HG03064 (cell line): ENCODE results near the gene RIN3.
A peak's percentile ranks its signal among the peaks of the same experiment; 100 is the strongest.

ENCODE experiments used
- ATAC-seq: cut with Tn5 transposase; IDR thresholded peaks from one replicate; pipeline ENCODE4 v1.9.1; 2021; ENCODE audit warnings: low read depth; ENCODE audit not compliant: unreplicated experiment

The RIN3 gene, protein sequence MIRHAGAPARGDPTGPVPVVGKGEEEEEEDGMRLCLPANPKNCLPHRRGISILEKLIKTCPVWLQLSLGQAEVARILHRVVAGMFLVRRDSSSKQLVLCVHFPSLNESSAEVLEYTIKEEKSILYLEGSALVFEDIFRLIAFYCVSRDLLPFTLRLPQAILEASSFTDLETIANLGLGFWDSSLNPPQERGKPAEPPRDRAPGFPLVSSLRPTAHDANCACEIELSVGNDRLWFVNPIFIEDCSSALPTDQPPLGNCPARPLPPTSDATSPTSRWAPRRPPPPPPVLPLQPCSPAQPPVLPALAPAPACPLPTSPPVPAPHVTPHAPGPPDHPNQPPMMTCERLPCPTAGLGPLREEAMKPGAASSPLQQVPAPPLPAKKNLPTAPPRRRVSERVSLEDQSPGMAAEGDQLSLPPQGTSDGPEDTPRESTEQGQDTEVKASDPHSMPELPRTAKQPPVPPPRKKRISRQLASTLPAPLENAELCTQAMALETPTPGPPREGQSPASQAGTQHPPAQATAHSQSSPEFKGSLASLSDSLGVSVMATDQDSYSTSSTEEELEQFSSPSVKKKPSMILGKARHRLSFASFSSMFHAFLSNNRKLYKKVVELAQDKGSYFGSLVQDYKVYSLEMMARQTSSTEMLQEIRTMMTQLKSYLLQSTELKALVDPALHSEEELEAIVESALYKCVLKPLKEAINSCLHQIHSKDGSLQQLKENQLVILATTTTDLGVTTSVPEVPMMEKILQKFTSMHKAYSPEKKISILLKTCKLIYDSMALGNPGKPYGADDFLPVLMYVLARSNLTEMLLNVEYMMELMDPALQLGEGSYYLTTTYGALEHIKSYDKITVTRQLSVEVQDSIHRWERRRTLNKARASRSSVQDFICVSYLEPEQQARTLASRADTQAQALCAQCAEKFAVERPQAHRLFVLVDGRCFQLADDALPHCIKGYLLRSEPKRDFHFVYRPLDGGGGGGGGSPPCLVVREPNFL

DNA sequence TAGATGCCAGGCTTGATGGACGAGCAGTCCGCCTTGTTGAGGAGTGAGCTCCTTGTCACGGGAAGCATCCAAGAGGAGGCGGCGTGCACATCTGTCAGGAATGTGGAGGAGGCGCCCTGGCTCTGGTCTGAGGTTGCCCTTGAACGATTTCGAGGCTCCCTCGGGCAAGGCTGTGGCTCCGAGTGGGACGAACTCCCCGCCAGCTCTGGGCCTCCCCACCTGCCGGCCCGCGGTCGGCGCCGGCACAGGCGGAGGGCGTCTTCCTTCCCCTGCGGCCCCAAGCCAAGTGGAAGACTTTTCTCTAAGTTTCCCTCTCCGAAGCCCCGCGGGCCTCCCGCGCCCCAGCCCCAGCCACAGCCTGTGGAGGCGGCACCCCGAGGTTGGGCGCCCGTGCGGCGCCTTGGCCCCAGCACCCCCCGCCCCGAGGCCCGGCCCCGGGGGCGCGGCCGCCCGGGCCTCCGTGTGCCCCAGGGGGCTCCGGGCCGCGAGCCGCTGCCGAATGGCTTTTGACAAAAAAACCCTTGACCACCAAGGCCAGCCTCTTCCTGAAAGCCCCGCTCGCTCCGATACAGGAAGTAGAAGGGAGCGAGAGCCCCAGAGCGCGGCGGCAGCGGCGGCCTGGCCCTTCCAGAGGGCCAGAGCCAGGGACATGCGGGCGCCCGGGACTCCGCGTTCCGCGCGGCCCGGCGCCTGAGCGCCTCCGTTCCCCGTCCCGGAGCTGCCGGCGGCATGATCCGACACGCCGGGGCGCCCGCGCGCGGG lies at the start of gene RIN3:
TSS of gene RIN3 (plus strand) at position 578 of the 762 bp plus-strand sequence. CDS start at position 730, 152 bp downstream.
- ATAC-seq: peak; percentile 61

DNA sequence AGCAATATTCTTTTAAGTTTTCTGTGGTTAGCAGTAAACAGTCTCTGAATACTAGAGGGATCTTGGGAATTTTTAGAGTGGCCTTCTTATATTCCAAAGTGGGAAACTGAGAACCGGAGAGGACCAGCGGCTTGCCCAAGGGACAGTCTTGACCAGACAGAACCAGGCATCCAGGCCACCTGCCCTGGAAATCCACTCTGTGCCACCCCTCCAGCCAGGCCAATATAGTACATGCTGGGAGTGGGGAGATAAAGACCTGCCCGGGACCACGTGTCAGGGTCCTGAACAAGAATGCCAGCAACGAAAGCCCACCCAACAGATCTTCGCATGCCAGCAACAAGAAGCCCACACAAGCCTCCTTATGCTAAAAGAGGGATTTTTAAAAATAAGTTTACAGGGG lies 49.4 kb upstream of the RIN3 start:
- no peak for ATAC-seq

DNA sequence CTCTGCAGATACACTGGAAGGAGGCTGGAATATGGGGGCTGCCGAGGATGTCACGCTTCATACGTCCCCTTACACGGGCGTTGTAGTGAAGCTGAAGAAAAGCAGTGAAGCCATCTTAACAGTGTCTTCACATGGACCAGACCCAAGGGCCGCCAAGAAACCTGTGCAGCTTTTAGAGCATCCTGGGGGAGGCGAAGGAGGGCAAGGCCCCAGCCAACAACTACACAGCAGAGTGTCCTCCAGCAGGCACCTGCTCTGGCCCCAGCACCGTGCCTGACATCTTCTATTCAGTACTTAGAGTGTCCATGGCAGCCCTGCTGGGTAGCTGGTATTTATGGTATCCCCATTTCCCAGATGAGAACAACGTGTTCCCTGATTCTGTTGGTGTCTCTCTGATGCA lies 48.9 kb upstream of the RIN3 start:
- ATAC-seq: no peak

DNA sequence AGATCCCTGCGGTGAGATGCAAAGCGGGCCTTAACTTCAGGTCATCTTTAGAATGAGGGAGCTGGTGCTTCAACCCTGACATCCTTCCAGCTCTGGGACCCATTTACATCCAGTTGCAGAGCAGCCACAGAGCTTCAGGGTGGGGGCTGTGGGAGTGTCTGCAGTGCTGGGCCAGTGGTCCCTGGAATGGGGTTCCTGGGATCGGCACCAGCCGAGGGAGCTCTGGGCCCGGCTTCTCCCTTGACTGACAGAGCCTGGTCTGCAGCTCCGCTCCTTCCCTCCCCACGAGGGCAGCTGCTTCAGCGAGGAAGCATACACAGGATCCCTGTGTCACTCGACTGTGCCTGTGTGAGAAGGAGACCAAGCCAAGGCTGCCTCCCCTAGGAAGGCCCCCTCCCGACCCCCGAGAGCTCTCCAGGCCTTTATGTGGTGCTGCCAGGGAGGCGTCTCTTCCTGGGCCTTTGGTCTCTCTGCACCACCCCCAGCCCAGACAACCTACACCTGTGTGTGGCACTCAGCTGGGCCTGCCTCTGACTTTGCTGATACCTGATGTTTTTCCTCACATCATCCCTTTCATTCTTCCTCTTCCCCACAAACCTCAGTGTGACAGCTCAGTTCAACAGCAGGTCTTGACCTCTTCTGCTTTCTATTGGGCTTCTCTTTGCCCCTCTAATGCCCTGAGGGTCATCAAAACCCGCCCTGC lies 48.1 kb upstream of the RIN3 start:
- no peak for ATAC-seq

DNA sequence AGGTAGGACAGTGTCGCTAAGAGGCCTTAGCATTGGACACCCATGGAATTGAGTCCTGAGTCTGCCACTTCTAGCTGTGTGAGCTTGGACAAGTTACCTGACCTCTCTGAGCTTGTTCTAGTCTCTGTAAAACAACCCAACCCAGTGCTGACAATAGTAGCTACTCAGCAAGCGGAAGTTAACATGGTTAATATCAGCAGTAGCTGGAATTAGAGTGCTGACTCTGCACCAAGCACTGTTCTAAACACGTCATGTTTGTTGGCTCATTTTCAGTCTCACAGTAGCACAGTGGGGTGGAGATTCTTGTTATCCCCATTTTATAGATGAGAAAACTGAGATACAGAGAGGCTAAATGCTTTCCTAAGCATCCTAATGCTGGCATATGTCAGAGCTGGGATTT lies 47.5 kb upstream of the RIN3 start:
- ATAC-seq: no peak

DNA sequence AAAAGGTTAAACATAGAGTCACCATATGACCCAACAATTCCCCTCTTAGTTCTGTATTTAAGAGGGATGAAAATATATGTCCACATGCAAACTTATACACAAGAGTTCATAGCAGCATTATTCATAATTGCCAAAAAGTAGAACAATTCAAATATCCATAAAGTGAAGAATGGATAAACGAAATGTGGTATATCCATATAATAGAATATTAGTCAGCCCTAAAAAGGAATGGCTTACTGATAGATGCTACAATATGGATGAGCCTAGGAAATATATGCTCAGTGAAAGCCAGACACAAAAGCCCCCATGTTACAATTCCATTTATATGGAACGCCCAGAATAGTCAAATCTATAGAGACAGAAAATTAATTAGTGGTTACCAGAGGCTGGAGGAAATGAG lies 44.1 kb upstream of the RIN3 start:
- ATAC-seq: no peak

DNA sequence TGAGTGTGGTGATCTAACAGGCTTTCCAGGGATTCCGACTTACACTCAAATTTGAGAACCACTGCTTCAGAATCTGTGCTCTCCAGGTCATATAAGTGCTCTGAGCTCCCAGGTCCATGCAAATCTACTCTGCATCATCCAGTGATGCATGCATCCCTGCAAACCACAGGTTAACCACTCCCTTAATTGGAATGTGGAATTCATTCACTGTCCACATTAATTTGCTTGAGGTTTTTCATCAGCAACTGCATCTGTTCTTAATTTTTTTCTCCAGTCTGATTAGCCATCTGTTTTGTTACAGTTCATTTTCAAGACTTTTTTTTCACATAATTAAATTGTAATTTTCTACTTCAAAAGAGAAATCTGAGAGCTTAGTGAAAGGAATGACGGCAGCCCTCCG lies 43.4 kb upstream of the RIN3 start:
- ATAC-seq: no peak

DNA sequence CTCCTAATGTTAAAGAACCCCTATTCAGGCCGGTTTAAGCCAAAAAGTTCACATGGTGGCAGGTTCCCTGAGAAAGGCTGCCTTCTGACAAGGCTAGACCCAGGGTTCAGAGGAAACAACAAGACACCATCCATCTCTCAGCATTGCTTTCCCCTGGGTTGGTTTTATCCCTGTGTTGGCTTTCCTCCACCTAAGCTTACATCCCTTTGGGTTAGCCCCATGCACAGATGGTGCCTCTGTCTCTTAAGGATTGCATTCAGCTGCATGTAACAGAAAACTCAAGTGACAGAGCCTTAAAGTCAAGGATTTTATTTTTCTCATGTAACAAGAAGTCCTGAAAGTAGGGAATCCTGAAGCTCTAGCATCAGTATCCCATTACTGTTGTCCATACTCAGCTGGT lies 42.8 kb upstream of the RIN3 start:
- no peak for ATAC-seq

DNA sequence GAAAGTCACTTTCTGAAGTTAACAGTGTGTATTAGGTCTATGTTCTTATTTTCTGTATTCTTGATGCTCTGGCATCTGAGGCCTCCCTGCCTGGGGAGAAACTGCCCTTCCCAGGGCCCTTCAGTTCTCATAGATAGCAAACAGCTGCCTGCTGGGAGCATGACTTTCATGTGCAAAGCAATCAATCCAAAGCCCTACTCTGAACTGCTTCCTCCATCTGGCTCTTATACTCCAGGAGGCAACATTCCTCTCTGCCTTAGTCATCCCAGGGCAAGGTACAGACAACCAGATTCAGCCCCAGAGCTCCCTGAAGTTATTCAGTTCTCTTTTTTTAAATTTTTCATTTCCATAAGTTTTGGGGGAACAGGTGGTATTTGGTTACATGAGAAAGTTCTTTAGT lies 41.7 kb upstream of the RIN3 start:
- no peak for ATAC-seq

DNA sequence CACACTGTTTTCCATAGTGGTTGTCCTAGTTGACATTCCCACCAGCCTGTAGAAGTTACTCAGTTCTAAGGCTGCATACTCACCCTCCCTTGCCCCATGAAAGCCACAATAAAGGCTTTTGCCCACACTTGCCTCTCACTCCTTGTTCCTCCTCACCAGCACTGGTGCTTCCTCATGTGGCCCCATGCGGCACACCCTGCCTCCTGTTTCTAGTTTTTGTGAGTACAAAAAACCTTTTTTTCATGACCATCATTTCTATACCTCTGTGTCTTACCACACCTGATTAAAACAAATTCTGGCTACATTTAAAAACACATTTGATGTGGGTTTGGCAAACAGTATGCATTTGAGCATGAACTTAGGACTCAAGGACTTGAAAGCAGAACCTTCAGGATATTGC lies 40.7 kb upstream of the RIN3 start:
- ATAC-seq: no peak

DNA sequence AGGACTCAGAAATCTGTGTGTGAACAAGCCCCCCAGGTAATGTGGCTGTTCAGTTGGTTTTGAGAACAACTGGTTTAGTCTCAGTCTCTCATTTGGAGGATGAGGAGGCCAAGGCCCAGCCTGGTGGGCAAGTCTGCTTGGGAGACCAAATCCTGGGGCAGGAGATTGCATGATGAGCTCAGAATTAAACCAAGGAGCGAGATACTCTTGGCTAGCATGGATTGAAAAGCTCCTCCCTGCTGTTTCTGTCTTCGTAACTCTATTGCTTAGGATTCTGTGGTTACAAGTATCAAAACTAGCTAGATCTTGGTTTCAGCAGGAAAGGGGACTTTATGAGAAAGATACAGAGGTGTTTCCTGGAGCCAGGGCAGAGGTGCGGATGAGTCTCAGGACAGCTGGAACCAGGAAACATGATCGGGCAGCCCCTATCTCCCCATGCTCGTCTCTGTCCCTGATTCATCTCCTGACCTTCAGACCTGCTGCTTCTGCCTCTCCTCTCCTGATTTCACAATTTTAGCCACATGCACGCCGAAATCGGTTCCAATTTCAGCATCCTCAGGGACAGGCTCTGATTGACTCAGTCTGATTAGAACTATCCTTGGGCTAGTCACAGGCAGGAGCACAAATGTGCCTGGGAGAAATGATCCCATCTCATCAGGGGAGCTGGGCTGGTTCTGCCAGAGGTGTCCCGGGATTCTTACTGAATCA lies 40.2 kb upstream of the RIN3 start:
- ATAC-seq: no peak

DNA sequence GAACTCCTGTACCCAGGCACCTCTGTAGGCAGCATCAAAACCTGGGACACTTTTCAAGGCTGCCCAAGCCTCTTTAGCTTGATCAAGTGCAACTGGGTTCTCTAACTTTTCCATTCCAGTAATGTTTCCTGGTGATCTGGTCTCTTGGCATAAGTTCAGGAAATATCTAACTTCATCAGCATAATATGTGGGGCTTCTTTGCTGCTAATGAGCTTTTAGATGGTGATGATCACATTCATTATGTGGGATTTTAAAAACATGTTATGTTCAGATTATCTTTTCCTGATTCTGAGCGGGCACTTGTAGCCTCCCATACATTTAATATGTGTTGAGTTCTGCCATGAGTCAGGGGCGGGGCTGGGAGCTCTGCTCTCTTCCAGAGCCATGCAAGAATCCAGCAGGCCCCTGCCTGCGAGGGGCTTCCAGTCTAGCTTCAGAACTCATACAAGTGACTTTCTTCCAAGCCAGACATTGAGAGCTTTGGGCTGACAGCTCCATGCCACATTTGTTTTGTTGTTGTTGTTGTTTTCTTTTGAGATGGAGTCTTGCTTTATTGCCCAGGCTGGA lies 39.5 kb upstream of the RIN3 start:
- ATAC-seq: no peak

DNA sequence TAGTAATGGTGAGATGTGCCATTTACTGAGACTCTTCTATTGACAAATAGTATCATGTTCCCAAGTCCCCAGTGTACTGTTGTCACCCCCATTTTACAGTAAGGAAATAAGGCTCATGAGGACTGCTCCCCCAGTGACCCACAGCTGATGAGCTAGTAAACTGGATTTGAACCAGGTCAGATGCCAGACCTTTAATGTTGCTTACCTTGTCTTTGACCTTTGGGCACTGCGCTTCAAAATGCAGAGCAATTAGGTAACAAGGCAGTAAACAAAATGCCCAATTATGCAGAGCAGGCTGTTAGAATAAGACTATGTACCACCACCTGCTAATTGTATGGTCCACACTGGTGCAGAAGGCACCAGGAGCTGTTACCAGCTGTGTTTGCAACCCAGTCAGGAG lies 38.5 kb upstream of the RIN3 start:
- ATAC-seq: no peak

DNA sequence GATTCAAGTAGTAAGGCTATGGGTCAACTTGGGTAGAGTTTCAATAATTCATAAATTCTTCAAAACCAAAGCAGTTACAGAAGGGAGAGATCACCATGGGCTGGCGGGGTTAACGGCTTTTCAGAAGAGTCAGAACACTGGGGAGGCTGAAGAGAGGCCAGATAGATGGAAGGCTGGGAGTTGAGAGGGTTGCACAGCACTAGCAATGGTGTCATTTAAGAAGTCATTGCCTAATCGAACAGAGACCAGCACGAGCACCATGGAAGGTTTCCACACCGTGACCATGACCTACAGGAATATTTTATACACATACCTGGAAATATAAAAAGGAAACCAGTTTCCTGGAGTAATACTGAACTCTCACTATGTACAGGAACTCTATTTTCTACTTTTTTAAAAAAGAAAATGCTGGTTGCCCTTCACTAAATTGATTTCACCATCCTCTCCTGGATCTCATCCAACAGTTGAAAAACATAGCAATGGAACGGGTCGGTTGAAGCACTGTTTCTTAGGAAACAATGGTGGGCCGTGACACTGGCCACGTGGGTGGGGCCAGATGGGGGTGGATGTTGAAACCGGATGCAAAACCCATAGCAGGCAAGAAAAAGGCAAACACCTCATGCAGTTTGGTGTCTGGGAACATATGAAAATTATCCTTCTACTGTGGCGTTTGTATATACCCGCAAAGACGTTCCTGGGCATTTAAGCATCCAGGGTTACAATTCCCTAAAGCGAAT lies 38.0 kb upstream of the RIN3 start:
- ATAC-seq: no peak

DNA sequence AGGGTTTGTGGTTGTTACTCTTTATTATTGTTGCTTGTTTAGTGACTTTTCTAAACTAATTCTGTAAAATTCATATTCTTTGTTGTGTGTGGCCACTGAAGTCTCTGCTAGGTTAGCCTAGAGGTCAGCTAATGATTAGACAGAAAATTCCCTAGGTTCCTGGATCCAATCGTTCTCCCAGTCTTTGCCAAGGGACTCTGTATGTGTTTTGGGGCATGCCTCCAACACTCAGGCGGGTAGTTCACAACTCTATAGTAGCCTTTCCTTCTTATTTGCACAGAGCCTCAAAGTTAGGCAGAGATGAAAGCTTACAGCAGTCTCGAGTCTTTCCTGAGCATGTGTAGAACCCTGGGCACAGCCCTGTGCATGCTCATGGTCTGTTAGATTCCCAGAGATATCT lies 32.7 kb upstream of the RIN3 start:
- ATAC-seq: no peak

DNA sequence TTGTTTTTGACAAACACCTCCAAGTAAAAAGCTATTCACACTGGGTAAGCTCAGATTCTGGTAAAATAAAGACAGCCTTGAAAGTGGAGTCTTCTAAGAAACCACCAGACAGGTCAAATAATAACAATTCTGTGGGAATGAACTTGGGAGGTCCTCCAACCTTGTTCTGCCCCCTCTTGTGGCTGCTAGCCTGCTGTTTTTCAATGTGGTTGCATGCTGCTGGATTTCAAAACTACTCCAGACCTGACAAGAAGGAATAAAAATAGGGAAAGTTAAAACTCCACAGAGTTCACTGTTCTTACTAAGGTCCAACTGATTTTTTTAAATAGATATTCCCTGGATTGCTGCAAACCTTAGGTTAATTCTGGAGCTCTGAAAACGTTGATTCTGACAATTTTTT lies 32.2 kb upstream of the RIN3 start:
- no peak for ATAC-seq

DNA sequence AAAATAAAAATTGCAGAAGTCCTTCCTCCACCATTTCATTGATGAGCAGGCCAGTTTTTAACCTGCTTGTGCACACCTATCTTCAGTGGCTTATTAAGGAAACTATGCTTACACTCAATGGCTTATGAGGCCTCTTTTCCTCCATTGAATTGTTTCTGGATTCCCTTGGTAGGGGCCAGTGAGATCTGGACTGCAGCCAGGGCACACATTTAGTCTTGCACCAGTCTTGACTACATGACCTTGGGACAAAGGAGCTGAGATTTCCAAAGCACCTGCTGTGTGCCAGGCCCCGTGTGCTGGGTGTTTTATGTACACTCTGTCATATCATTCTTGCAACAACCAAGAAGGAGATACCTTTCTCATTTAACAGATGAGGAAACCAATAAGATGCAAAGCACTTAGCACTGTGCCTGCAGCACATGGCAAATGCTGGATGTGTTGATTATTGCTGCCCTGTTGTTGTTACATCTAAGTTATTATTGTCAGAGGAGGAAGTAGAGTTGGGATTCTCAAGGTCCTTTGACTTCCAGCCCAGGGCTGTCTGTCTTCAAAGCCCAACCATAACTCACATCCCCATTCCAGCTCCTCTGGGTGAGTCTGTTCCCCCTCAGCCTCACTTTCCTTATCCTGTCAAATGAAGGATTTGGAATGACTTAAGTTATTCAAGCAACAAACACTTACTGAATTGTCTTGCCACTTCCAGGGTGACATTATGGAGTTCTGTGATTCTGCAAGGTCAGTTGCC lies 31.6 kb upstream of the RIN3 start:
- ATAC-seq: no peak
